IMR-90 (cell line): ENCODE measurements around the gene MLLT3. TPM values are rescaled to one million over a fixed set of nuclear protein-coding genes. Genes with fewer than 3 reads are reported as not detected.
A peak's percentile ranks its signal among the peaks of the same experiment; 100 is the strongest.

Experiments
- ATAC-seq: fragments of 200-7000 bp; cut with Tn5 transposase; 2 replicates; pipeline ENCODE4 v1.9.1; 2020; ENCODE audit warnings: low read depth, mild to moderate bottlenecking, moderate library complexity
- BruUV-seq: library from RNA; stranded (reverse); fragments of 400-500 nt; replicated peaks from 2 replicates; lab custom pipeline; 2021; lab: Mats Ljungman, UMichigan
- CTCF ChIA-PET: fragments of 300-600 bp; formaldehyde crosslinking; extraction: SDS; loops from one replicate; lab custom pipeline; 2021; ENCODE audit warnings: antibody characterized with exemption; lab: Yijun Ruan, JAX
- POLR2A ChIA-PET: fragments of 300-600 bp; sonication (Branson Sonifier 250); formaldehyde crosslinking; loops from one replicate; lab custom pipeline; 2022; ENCODE audit warnings: antibody characterized with exemption; ENCODE audit not compliant: unreplicated experiment; lab: Charles Lee
- DNase-seq: peaks from one replicate; pipeline ENCODE4 v3.0.0; 2013
- H2AFZ ChIP-seq: replicated peaks from 2 replicates; pipeline ENCODE3; 2013; ENCODE audit warnings: low read length, mild to moderate bottlenecking; ENCODE audit not compliant: poor library complexity
- H2AK5ac ChIP-seq: 2 replicates; pipeline ENCODE4 v1.6.1; 2013; ENCODE audit warnings: low read depth, low read length, inconsistent platforms
- H2AK9ac ChIP-seq: replicated peaks from 2 replicates; pipeline ENCODE3; 2013; ENCODE audit warnings: mild to moderate bottlenecking, low read depth, low read length, moderate library complexity; ENCODE audit not compliant: poor library complexity
- H2BK120ac ChIP-seq: 2 replicates; pipeline ENCODE4 v1.6.1; 2013; ENCODE audit warnings: low read depth, low read length, inconsistent platforms
- H2BK15ac ChIP-seq: 3 replicates; pipeline ENCODE4 v1.6.1; 2013; ENCODE audit warnings: low read depth, low read length, inconsistent platforms
- H2BK20ac ChIP-seq: 2 replicates; pipeline ENCODE4 v1.6.1; 2013; ENCODE audit warnings: low read depth, mild to moderate bottlenecking, inconsistent platforms, low read length, moderate library complexity
- H2BK5ac ChIP-seq: 2 replicates; pipeline ENCODE4 v1.6.1; 2013; ENCODE audit warnings: mild to moderate bottlenecking, low read depth, low read length, inconsistent platforms; ENCODE audit not compliant: poor library complexity, severe bottlenecking
- H3K14ac ChIP-seq: replicated peaks from 2 replicates; pipeline ENCODE4 v1.6.1; 2013; ENCODE audit warnings: low read depth, low read length, inconsistent platforms
- H3K18ac ChIP-seq: 2 replicates; pipeline ENCODE4 v1.6.1; 2013; ENCODE audit warnings: low read depth, low read length, control low read depth
- H3K23ac ChIP-seq: 2 replicates; pipeline ENCODE4 v1.6.1; 2013; ENCODE audit warnings: low read depth, low read length, inconsistent platforms
- H3K27ac ChIP-seq: 2 replicates; pipeline ENCODE4 v1.5.1; 2013; ENCODE audit warnings: mild to moderate bottlenecking, control low read depth, low read length; ENCODE audit not compliant: insufficient read depth
- H3K27me3 ChIP-seq: 2 replicates; pipeline ENCODE4 v1.6.1; 2013; ENCODE audit warnings: low read length; ENCODE audit not compliant: control insufficient read depth, insufficient read depth
- H3K36me3 ChIP-seq: 2 replicates; pipeline ENCODE4 v1.6.1; 2013; ENCODE audit warnings: low read length, mixed read lengths; ENCODE audit not compliant: control insufficient read depth, insufficient read depth
- H3K4ac ChIP-seq: 2 replicates; pipeline ENCODE4 v1.6.1; 2013; ENCODE audit warnings: low read depth, low read length, inconsistent platforms
- H3K4me1 ChIP-seq: 2 replicates; pipeline ENCODE4 v1.6.1; 2013; ENCODE audit warnings: low read length, mixed read lengths; ENCODE audit not compliant: control insufficient read depth, insufficient read depth
- H3K4me2 ChIP-seq: 2 replicates; pipeline ENCODE4 v1.6.1; 2013; ENCODE audit warnings: low read depth, mild to moderate bottlenecking, control low read depth, low read length, moderate library complexity
- H3K4me3 ChIP-seq: 2 replicates; pipeline ENCODE4 v1.5.1; 2013; ENCODE audit warnings: low read depth, mild to moderate bottlenecking, control low read depth, low read length, moderate library complexity; ENCODE audit not compliant: insufficient read depth
- H3K56ac ChIP-seq: 2 replicates; pipeline ENCODE4 v1.6.1; 2013; ENCODE audit warnings: low read length, inconsistent platforms; ENCODE audit not compliant: insufficient read depth; ENCODE audit errors: extremely low read depth
- H3K79me1 ChIP-seq, 2 experiments: 2 replicates each; pipeline ENCODE4 v1.6.1; 2013; ENCODE audit warnings: low read length in 2 of 2, inconsistent platforms in 1 of 2, low read depth in 1 of 2
- H3K9ac ChIP-seq: 2 replicates; pipeline ENCODE4 v1.6.1; 2013; ENCODE audit warnings: low read depth, low read length, control low read depth
- H3K9me1 ChIP-seq: 2 replicates; pipeline ENCODE4 v1.6.1; 2013; ENCODE audit warnings: low read length, inconsistent platforms; ENCODE audit not compliant: insufficient read depth
- H3K9me3 ChIP-seq: 2 replicates; pipeline ENCODE4 v1.6.1; 2013; ENCODE audit warnings: low read length; ENCODE audit not compliant: control insufficient read depth, insufficient read depth
- H4K20me1 ChIP-seq: 2 replicates; pipeline ENCODE4 v1.6.1; 2013; ENCODE audit warnings: low read length, inconsistent platforms; ENCODE audit not compliant: insufficient read depth
- H4K5ac ChIP-seq: 2 replicates; pipeline ENCODE4 v1.6.1; 2013; ENCODE audit warnings: mild to moderate bottlenecking, low read depth, low read length, control low read depth
- H4K8ac ChIP-seq, 2 experiments: 2 replicates each; pipeline ENCODE4 v1.6.1; 2013; ENCODE audit warnings: low read depth in 2 of 2, low read length in 2 of 2, control low read depth in 1 of 2, inconsistent platforms in 1 of 2
- H4K91ac ChIP-seq: 2 replicates; pipeline ENCODE4 v1.6.1; 2013; ENCODE audit warnings: low read depth, low read length, inconsistent platforms; ENCODE audit not compliant: insufficient read depth
- BHLHE40 ChIP-seq: fragments of 150-350 bp; IDR thresholded peaks from 2 replicates; pipeline ENCODE4 v1.6.1; 2016; ENCODE audit warnings: mild to moderate bottlenecking, low read depth, low read length
- CEBPB ChIP-seq: IDR thresholded peaks from 2 replicates; pipeline ENCODE4 v1.6.1; 2012; ENCODE audit warnings: low read depth, low read length, improper control_type of control experiment
- CHD1 ChIP-seq: IDR thresholded peaks from 2 replicates; pipeline ENCODE4 v1.6.1; 2012; ENCODE audit warnings: low read depth, low read length, improper control_type of control experiment
- CTCF ChIP-seq: conservative IDR thresholded peaks from 2 replicates; pipeline ENCODE4 v1.5.1; 2012; ENCODE audit warnings: mild to moderate bottlenecking, low read depth, low read length, improper control_type of control experiment
- ELK1 ChIP-seq: fragments of 150-350 bp; IDR thresholded peaks from 2 replicates; pipeline ENCODE4 v1.6.1; 2016; ENCODE audit warnings: low read depth, mild to moderate bottlenecking, low read length, moderate library complexity, borderline replicate concordance
- FOS ChIP-seq: fragments of 150-350 bp; IDR thresholded peaks from 2 replicates; pipeline ENCODE4 v1.6.1; 2016; ENCODE audit warnings: low read depth, low read length
- MAFK ChIP-seq: IDR thresholded peaks from 2 replicates; pipeline ENCODE4 v1.6.1; 2012; ENCODE audit warnings: low read depth, low read length, improper control_type of control experiment
- MAZ ChIP-seq: IDR thresholded peaks from 2 replicates; pipeline ENCODE4 v1.6.1; 2012; ENCODE audit warnings: low read depth, mild to moderate bottlenecking, low read length, improper control_type of control experiment, moderate library complexity, borderline replicate concordance
- MXI1 ChIP-seq: IDR thresholded peaks from 2 replicates; pipeline ENCODE4 v1.6.1; 2012; ENCODE audit warnings: low read depth, mild to moderate bottlenecking, low read length, moderate library complexity, borderline replicate concordance
- NFE2L2 ChIP-seq: fragments of 150-350 bp; IDR thresholded peaks from 2 replicates; pipeline ENCODE4 v1.6.1; 2016; ENCODE audit warnings: low read depth, mild to moderate bottlenecking, low read length
- POLR2A ChIP-seq: IDR thresholded peaks from 2 replicates; pipeline ENCODE4 v1.6.1; 2012; ENCODE audit warnings: mild to moderate bottlenecking, low read depth, low read length
- RAD21 ChIP-seq: IDR thresholded peaks from 2 replicates; pipeline ENCODE4 v1.6.1; 2012; ENCODE audit warnings: low read length, improper control_type of control experiment
- RCOR1 ChIP-seq: IDR thresholded peaks from 2 replicates; pipeline ENCODE4 v1.6.1; 2012; ENCODE audit warnings: mild to moderate bottlenecking, low read length, improper control_type of control experiment; ENCODE audit not compliant: insufficient replicate concordance
- RFX5 ChIP-seq: IDR thresholded peaks from 2 replicates; pipeline ENCODE4 v1.8.0; 2012; ENCODE audit warnings: low read depth, mild to moderate bottlenecking, low read length, moderate library complexity
- SMC3 ChIP-seq: fragments of 150-350 bp; IDR thresholded peaks from 2 replicates; pipeline ENCODE4 v1.6.1; 2016; ENCODE audit warnings: low read depth, mild to moderate bottlenecking, antibody characterized with exemption, low read length, moderate library complexity
- USF2 ChIP-seq: fragments of 150-350 bp; IDR thresholded peaks from 2 replicates; pipeline ENCODE4 v1.6.1; 2017; ENCODE audit warnings: mild to moderate bottlenecking, antibody characterized with exemption, low read length, low read depth
- WGBS, 2 experiments: methylation state at CpG; one replicate each; pipeline versions ENCODE4 v1.1.5 to v1.1.7; 2013; ENCODE audit warnings: missing lambda C conversion rate in 2 of 2; ENCODE audit not compliant: insufficient read length in 1 of 2; ENCODE audit errors: extremely low coverage in 2 of 2; 5-methylcytosine and 5-hydroxymethylcytosine counted together
- dilution Hi-C: fragments of 300-500 bp; cut with HindIII; formaldehyde crosslinking; loops from one replicate; pipeline ENCODE4 v1.14.3; 2018; ENCODE audit warnings: low sequenced_read_pairs; ENCODE audit not compliant: unreplicated experiment
- in situ Hi-C: fragments of 300-500 bp; cut with MboI; formaldehyde crosslinking; loops from 3 replicates; pipeline ENCODE4 v1.14.3; 2019; ENCODE audit warnings: low sequenced_read_pairs, inconsistent platforms, mixed read lengths
- intact Hi-C: fragments of 100-400 bp; cut with micrococcal nuclease; formaldehyde crosslinking; loops from 2 replicates; pipeline ENCODE4 v1.10.0; 2022
- polyA plus RNA-seq, 3 experiments: library from polyadenylated mRNA; depleted of rRNA; stranded (reverse); fragments of >200 nt; gene quantifications; 2 replicates each; pipeline ENCODE4 v1.2.3, GENCODE V29; 2012; ENCODE audit warnings: low replicate concordance in 1 of 3
- total RNA-seq: library from RNA; depleted of rRNA; stranded (reverse); fragments of >200 nt; gene quantifications from 2 replicates; pipeline ENCODE4 v1.2.3, GENCODE V29; 2012

The MLLT3 gene
- total and polyA plus RNA-seq, 2 of the 4 experiments (the other 2 are of a cell fraction): 10.4 to 21.1 TPM

- Histone ChIP-seq H3K18ac (no peak overlapping the region), H3K27me3 (no peaks in the 10 kb centered on the region), H3K4me2 (no peak overlapping the region), H3K56ac (no peak overlapping the region), H4K91ac (no peak overlapping the region), H4K8ac (no peak overlapping the region), H3K9ac (no peak overlapping the region), H2BK5ac (no peak overlapping the region), H2AFZ (no peak overlapping the region), H3K36me3 (no peaks in the 10 kb centered on the region), H2BK15ac (no peak overlapping the region), H4K20me1 (no peaks in the 10 kb centered on the region), H3K4ac (no peak overlapping the region), H2BK120ac (no peak overlapping the region), H3K14ac (no peak overlapping the region), H2AK5ac (no peak overlapping the region), H3K79me1 (no peaks in the 10 kb centered on the region), H3K9me1 (no peaks in the 10 kb centered on the region), H3K27ac (no peak overlapping the region), H3K9me3 (no peaks in the 10 kb centered on the region), H3K4me1 (no peaks in the 10 kb centered on the region), H3K23ac (no peak overlapping the region), H3K4me3 (no peak overlapping the region), H2AK9ac (no peak overlapping the region), H4K5ac (no peak overlapping the region), H2BK20ac (no peak overlapping the region)
- in situ Hi-C loops (no loop called here), dilution Hi-C loops (no loop called here), intact Hi-C loops (no loop called here)
- ATAC-seq: no peak; the same call in 1 of the 2 replicates
- POLR2A ChIA-PET: no interaction called here
- TF ChIP-seq MAFK (no peak), CTCF (no peak), MAZ (no peak), USF2 (no peak), FOS (no peak), RAD21 (no peak), RFX5 (no peak), SMC3 (no peak), NFE2L2 (no peak), RCOR1 (no peak), ELK1 (no peak), CEBPB (no peak), BHLHE40 (no peak), POLR2A (no peak), CHD1 (no peak), MXI1 (no peak)
- WGBS, 2 experiments: no CpG with 5 or more reads among the region's 1 CpG
- peak; percentile 8 for DNase-seq
- CTCF ChIA-PET: interaction anchor here (0.5 kb wide), 1 partner anchor 65 kb away, joined by 3 read pairs; no protein-coding TSS in a partner anchor
- no TSS peak for BruUV-seq
Observed at GRCh38 chr9:20405078-20405477, 217.2 kb downstream of the MLLT3 start.
